ENCODE data around the gene NIPBL.

DNA sequence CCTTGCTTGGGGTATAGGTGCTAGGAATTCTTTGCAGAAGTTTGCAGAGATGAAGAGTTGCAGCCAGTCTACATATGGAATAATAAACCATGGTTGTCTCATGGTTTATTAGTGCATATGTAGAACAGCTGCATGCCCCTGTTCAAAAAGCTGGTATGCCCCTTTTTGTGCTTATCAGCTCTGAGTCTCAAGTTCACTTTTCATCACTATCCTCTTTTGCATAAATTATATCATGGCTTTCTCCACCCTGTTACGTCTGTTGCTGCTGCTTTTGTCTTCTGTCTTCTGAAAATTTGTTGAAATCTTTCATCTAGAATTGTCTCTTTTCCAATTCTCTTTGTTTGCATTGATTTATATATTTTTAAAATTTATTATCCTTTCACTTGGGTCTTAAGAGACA, 200.6 kb downstream of the NIPBL start:
- TF ChIP-seq, protein P1, sequence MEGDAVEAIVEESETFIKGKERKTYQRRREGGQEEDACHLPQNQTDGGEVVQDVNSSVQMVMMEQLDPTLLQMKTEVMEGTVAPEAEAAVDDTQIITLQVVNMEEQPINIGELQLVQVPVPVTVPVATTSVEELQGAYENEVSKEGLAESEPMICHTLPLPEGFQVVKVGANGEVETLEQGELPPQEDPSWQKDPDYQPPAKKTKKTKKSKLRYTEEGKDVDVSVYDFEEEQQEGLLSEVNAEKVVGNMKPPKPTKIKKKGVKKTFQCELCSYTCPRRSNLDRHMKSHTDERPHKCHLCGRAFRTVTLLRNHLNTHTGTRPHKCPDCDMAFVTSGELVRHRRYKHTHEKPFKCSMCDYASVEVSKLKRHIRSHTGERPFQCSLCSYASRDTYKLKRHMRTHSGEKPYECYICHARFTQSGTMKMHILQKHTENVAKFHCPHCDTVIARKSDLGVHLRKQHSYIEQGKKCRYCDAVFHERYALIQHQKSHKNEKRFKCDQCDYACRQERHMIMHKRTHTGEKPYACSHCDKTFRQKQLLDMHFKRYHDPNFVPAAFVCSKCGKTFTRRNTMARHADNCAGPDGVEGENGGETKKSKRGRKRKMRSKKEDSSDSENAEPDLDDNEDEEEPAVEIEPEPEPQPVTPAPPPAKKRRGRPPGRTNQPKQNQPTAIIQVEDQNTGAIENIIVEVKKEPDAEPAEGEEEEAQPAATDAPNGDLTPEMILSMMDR (conservative IDR thresholded peaks at IDR 0.05 in 1 of 2, IDR thresholded peaks at IDR 0.05 in 1 of 2; ENCODE audit: low read depth in 1 of 2, low read length in 2 of 2) = no peak
- no peak for TF ChIP-seq EZH2 (IDR thresholded peaks at IDR 0.05; ENCODE audit: low read length, missing control alignments)
